GM20000 (cell line): ENCODE measurements around the gene TRIM8.

Experiments
- DNase-seq: peaks from one replicate; pipeline ENCODE4 v3.0.0; 2012; ENCODE audit warnings: low spot score
- TF ChIP-seq, protein P1 (sequence below): IDR thresholded peaks from 2 replicates; pipeline ENCODE4 v1.5.1; 2012; ENCODE audit warnings: mild to moderate bottlenecking, control low read depth; ENCODE audit errors: extremely low read depth, missing control alignments

TRIM8 gene

GRCh38 chr10:102642736-102643335 lies 1.4 kb upstream of the TRIM8 start:
- TF ChIP-seq, protein P1, sequence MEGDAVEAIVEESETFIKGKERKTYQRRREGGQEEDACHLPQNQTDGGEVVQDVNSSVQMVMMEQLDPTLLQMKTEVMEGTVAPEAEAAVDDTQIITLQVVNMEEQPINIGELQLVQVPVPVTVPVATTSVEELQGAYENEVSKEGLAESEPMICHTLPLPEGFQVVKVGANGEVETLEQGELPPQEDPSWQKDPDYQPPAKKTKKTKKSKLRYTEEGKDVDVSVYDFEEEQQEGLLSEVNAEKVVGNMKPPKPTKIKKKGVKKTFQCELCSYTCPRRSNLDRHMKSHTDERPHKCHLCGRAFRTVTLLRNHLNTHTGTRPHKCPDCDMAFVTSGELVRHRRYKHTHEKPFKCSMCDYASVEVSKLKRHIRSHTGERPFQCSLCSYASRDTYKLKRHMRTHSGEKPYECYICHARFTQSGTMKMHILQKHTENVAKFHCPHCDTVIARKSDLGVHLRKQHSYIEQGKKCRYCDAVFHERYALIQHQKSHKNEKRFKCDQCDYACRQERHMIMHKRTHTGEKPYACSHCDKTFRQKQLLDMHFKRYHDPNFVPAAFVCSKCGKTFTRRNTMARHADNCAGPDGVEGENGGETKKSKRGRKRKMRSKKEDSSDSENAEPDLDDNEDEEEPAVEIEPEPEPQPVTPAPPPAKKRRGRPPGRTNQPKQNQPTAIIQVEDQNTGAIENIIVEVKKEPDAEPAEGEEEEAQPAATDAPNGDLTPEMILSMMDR: no peak
- peak; percentile 58 for DNase-seq

- TF ChIP-seq, protein P1: no peak
- peak; percentile 70 for DNase-seq
Measured at GRCh38 chr10:102643336-102644065, 778 bp upstream of the TRIM8 start.

GRCh38 chr10:102644646-102645387 lies 538 bp downstream of the TRIM8 start:
- peak; percentile 64 for DNase-seq
- TF ChIP-seq, protein P1: peak; percentile 41

DNA sequence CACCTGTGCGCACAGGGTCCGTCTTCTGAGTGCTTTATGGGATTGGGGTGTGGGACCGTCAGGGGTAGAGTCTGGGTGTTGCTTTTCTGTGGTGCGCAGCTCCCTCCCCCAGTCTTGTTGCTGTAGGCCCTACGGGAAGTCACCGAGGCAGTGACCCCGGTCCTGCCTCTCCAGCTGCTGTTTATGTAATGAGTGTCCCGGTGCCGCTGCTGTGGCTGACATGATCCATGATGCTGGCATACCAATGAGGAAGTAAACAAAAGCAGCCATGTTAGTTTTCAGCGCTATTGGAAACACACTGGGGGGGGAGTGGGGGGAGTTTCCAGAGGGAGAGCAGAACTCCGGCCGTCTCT lies 1.1 kb downstream of the TRIM8 start:
- no peak for DNase-seq
- TF ChIP-seq, protein P1: no peak

DNA sequence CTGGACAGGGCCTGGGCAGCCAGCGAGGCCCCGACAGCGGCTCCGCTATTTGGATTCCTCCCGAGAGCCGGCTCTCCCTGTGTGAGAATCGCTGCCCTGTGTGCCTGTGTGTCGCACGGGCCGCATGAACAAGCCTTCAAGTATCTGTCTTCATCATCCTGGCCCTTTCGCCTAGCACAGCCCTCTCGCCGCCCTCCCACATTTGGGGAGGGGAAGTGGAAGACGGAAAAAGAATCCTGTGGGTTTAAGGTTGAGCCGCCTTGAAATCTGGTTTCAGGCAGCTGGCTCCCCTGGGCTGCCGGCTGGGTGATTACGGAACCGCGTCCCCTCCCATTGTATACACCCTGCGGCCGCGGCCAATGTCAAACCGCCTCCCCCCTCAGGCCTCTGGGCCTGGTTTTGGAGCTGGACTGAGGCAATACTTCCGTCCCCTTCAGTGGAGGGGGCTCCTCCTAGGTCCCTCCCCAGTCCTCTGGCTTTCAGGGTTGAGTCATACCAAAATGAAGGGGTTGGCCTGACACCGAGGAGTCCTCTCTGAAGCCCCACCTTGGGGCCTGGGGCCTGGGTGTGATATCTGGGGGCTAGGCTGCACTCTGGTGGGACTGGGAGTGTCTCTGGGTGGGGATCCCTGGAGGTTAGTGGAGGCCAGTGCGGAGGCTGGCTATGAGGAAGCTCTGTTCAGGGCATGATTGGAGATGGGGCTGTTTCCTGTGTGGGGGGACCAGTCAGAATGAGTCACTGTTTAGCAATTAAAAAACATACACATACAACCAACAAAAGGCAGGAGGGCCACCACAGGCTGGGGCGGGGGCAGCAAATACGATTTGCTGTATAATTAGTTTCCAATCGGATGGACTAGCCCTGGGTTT lies 1.7 kb downstream of the TRIM8 start:
- DNase-seq: peak; percentile 80

GRCh38 chr10:102646610-102647442 lies 2.5 kb downstream of the TRIM8 start:
- no peak for DNase-seq
- TF ChIP-seq, protein P1: no peak

More for the DNA sequence above, 1.7 kb downstream of the TRIM8 start:
- TF ChIP-seq, protein P1: no peak
